Measurements from ENCODE around the gene TADA2A.
"Not testable (repeated sequence)": the region's sequence is repeated elsewhere in the genome, so short reads cannot be mapped to it uniquely, and the experiment has no call there.

The TADA2A gene

GRCh38 chr17:37405522-37405921, 1.2 kb upstream of the TADA2A start:
- DNase-seq = not testable (repeated sequence)

GRCh38 chr17:37405955-37406634, 591 bp upstream of the TADA2A start:
- DNase-seq = no peak

- not testable (repeated sequence) for DNase-seq
These were observed 1.4 kb downstream of the TADA2A start for GRCh38 chr17:37408145-37408479.

GRCh38 chr17:37410357-37410756, 3.7 kb downstream of the TADA2A start:
- DNase-seq = no peak

- no peak for DNase-seq
These were observed 7.3 kb downstream of the TADA2A start for GRCh38 chr17:37413875-37414519.

GRCh38 chr17:37417852-37418251, 11.2 kb downstream of the TADA2A start:
- no peak for DNase-seq

GRCh38 chr17:37422971-37423625, 16.4 kb downstream of the TADA2A start:
- no peak for DNase-seq

GRCh38 chr17:37425268-37425667, 18.6 kb downstream of the TADA2A start:
- no peak for DNase-seq

- DNase-seq = no peak
These were observed 22.4 kb downstream of the TADA2A start for GRCh38 chr17:37429039-37429438.

- DNase-seq = no peak
These were observed 22.8 kb downstream of the TADA2A start for GRCh38 chr17:37429453-37429852.

- DNase-seq = no peak
These were observed 23.5 kb downstream of the TADA2A start for GRCh38 chr17:37430051-37430627.

GRCh38 chr17:37432671-37433070, 26.0 kb downstream of the TADA2A start:
- DNase-seq = no peak

- DNase-seq = no peak
These were observed 31.5 kb downstream of the TADA2A start for GRCh38 chr17:37438141-37438540.

- no peak for DNase-seq
These were observed 33.7 kb downstream of the TADA2A start for GRCh38 chr17:37440424-37440823.

- not testable (repeated sequence) for DNase-seq
These were observed 34.8 kb downstream of the TADA2A start for GRCh38 chr17:37441369-37442014.

- DNase-seq = no peak
These were observed 39.3 kb downstream of the TADA2A start for GRCh38 chr17:37446027-37446426.

GRCh38 chr17:37447641-37448040, 41.0 kb downstream of the TADA2A start:
- no peak for DNase-seq

- no peak for DNase-seq
These were observed 43.4 kb downstream of the TADA2A start for GRCh38 chr17:37450112-37450511.

- not testable (repeated sequence) for DNase-seq
These were observed 51.1 kb downstream of the TADA2A start for GRCh38 chr17:37457801-37458200.

- no peak for DNase-seq
These were observed 52.1 kb downstream of the TADA2A start for GRCh38 chr17:37458805-37459204.

- no peak for DNase-seq
These were observed 55.0 kb downstream of the TADA2A start for GRCh38 chr17:37461668-37462067.

GRCh38 chr17:37462492-37462891, 55.8 kb downstream of the TADA2A start:
- DNase-seq = no peak

GRCh38 chr17:37463039-37463438, 56.4 kb downstream of the TADA2A start:
- no peak for DNase-seq
